KG1 (cell line): ENCODE data around the gene ADAP1.
"Not testable (repeated sequence)": the region's sequence is repeated elsewhere in the genome, so short reads cannot be mapped to it uniquely, and the experiment has no call there.

Source experiments
- DNase-seq: peaks from one replicate; lab custom pipeline; 2025; lab: John Stamatoyannopoulos, UW

ADAP1 gene

DNA sequence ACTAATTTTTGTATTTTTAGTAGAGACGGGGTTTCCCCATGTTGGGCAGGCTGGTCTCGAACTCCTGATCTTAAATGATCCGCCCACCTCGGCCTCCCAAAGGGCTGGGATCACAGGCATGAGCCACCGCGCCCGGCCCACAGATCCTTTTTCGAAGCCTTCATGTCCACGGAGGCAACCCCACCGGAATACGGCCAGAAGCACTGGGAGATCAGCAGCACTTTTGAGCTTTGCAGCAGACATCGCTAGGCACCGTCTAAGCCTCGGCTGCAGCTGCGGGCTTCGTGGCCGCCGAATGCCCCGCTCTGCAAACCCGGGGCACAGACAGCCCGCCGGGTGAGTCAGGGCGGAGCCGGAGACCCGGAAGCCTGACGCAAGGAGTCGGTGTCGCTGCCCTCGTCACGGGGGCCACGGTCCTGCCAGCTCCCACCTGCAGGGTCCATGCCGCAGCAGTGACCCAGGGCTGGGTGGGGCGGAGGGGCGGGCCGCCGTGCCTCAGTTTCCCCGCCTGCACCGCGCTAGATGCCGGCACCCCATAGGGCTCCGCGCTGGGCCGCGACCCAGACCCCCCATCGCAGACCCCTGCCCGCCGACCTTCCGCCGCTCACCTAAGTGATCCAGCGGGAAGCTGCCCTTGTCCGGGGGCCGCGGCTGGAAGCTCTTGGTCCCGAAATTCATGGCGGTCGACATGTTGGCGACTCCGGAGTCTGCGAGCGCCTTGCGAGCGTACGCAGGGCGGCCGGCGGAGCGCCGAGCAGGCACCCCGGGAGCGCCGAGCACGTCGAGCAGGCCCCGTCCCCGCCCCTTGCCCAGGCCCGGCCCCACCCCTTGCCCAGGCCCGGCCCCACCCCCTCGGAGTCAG is 20.6 kb upstream of the ADAP1 start, which contains the start of gene COX19:
COX19 (minus strand) TSS at position 730 of the 862 bp plus-strand sequence; CDS start at position 690, 40 bp downstream.
- peak; percentile 54 for DNase-seq

DNA sequence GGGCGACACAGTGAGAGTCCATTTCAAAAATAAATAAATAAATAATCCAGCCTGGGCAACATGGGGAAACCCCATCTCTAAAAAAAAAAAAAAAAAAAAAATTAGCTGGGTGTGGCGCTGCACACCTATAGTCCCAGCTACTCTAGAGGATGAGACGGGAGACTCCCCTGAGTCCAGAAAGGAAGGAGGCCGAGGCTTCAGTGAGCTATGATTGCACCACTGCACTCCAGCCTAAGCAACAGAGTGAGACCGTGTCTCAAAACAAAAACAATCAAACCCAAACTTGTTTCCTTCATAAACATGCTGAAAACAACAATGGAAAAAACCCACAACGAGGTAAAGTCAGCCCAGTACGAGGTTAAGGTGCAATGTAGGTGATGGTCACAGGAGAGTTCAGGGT is 19.7 kb upstream of the ADAP1 start:
- DNase-seq, result no peak

DNA sequence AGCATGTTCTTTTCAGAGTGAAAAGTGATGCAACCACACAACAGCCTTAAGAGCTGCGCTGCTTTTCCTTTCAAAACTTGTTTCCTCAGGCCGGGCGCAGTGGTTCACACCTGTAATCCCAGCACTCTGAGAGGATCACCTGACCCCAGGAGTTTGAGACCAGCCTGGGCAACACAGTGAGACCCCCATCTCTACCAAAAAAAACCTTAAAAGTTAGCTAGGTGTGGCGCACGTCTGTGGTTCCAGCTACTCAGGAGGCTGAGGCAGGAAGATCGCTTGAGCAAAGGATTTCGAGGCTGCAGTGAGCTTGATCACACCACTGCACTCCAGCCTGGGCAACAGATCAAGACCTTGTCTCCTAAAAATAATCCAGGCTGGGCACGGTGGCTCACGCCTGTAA is 18.8 kb upstream of the ADAP1 start:
- no peak for DNase-seq

DNA sequence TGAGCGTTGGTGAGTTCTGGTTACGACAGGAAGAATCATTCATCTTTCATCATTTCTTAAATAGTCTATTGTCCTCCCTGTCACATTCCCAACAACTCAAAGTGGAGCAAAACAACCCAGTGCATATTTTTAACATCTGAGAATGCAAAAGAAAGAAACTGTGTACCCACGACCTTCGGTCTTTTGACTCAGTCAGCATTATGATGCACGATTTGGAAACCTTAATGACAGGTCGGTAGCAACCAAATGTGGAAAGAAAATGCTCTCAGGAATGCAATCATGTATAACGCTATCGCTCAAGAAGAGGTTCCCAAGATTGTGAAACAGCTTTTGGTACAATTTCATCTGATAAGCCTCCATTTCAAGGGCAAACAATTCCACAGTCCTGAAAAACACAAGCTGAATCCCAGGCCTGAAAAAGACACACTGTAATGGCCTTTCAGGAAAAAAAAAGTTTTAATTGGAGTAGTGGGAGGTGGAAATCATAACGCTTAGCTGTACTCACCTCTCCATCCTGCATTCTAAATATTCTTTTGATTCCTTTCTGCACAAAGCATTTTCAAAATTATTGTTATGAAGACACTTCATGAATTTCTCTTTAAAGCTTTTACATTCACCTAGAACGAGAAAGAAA is 18.3 kb upstream of the ADAP1 start:
- DNase-seq, result no peak

DNA sequence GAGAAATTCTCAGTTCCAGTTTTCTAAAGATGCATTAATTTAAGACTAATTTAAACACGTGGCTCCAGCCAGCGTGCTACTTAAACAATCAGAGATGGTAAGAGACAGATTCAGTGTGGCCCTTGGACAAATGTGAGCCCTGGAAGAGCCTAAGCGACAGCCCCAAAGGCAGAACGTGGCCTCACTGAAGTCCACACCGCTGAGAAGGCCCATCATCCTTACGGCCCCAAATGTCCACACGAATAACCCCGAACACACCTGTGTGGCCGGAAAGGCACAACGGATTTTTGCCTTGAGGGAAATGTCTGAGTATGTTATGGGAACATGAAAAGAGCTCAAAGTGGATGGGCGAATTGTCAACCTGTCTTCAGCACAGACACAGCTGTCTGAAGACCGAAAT is 17.6 kb upstream of the ADAP1 start:
- no peak for DNase-seq

DNA sequence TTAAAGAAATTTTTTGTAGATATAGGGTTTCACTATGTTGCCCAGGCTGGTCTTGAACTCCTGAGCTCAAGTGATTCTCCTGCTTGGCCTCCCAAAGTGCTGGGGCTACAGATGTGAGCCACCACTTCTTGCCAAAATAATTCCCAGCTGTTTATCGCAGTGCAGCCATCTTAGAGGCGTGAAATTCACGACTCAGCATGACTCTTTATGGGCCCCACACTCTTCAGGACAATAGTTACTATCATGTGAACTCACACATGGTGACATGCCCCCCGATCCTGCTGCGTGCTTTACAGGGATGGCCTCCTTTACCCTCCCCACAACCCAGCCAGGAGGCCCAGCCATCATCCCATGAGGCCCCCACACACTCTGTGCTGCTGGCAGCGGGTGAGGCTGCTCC is 16.3 kb upstream of the ADAP1 start:
- no peak for DNase-seq

DNA sequence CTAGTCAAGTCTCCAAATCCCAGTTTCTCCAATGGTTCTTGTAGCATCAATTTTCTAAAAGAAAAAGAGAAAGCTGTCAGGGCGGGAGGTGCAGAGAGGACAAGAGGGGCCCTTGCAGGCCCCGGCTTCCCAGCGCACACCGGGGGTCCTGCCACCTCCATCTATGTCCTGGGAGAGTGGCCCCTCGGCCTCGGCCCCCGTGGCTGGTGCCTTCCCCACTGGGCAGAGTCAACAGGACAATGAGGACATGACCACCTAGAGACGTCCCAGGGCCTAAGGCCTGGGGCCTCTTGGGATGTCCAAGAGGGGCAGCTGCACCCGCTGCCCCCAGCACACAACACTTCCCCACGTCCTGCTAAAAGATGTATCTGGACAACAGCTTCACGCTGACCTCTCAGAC is 14.9 kb upstream of the ADAP1 start:
- no peak for DNase-seq

DNA sequence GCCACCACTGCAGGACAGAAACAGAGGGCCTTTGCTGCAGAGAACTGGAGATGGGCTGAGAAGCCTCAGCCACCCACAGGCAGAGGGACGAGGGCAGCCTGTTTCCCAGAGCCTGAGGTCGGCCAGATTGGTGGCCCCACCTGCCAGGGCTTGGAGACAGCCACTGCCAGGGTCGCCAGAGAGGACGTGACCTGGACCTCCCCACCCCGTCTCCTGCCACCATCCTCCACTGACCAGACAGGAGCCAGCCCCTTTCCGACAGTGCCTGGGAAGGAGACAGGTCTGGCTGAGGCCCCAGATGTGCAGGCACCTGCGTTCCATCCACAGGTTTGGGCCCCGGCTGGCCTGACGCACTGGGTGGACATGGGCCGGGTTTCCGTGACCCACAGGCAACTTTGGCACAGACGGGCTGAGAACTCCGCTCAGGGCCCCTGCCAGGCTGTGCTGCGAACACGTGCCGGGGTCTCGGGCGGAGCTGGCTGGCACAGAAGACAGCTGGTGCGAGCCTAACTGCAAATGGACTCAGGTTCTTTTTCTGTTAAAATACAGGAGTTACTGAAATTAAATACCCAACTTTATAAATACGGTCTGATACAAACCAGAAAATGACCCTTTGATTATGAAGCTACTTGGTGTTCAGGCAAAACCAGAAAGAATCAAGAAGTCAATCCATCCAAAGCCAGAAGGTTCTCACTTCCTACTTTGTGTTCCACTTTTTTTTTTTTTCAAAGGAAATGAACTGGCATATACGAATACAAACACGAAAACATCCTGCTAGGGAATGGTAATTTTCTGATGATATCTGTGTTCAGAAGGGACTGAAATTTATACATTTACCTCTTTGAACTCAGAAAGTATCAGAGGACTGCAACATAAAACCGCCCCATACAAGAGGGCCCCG is 14.0 kb upstream of the ADAP1 start:
- no peak for DNase-seq

DNA sequence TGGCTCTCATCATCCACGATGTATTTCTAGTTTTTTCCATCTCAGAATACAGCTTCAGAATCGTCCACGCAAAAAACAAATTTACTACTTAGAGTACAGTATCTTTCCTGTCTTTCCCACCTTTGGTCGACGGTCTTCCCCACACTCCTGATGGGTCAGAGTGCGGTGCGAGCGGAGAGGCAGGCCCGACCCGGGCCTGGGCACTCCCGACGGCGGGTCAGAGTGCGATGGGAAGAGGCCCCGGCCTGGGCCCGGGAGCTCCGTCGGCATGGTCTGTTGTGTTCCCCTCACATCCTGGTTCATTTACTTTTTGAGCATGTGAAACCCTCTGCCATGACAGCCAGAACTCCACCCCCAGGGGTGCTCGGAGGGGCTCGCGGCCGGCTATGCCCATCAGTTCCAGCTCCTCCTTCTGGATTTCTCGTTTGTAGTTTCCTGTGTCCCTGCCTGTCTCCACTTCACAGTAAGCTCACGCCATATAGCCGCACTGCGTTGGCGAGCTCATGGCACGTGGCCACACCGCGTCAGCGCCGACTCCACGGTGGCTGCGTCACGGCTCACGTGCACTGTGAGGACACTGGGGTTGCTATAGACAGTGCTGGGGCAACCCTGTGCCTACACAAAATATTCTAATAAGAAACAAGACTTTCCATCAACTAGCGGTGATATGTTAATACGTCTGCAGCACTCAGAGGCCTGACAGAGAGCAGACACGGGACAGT is 13.0 kb upstream of the ADAP1 start:
- no peak for DNase-seq

DNA sequence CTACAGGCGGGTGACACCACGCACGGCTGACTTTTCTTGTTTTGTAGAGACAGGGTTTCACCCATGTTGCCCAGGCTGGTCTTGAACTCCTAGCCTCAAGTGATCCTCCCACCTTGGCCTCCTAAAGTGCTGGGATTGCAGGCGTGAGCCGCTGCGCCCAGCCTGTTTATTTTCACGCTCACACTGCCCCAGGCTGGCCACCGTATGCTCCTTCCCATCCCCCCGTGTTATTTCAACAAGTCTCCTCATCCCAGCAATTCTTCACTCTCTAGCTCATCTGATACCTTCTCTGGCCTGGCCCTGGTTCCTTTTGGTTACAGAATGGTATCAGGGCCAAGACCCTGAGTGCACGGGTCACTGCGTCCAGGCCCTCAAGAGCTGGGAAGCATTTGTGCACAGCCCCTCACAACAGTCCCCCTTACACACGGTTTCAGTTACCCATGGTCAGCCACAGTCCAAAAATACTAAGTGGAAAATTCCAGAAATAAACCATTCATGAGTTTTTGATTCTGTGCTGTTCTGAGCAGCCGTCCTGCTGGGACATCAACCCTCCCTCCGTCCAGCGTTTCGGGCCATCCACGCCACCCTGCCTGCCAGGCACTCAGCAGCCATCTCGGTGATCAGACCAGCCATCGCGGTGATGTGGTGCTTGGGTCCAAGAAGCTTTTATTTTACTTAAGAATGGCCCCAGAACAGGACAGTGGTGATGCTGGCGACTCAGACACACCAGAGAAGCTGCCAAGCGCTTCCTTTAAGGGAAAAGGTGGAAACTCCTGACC is 12.0 kb upstream of the ADAP1 start:
- DNase-seq, result no peak

DNA sequence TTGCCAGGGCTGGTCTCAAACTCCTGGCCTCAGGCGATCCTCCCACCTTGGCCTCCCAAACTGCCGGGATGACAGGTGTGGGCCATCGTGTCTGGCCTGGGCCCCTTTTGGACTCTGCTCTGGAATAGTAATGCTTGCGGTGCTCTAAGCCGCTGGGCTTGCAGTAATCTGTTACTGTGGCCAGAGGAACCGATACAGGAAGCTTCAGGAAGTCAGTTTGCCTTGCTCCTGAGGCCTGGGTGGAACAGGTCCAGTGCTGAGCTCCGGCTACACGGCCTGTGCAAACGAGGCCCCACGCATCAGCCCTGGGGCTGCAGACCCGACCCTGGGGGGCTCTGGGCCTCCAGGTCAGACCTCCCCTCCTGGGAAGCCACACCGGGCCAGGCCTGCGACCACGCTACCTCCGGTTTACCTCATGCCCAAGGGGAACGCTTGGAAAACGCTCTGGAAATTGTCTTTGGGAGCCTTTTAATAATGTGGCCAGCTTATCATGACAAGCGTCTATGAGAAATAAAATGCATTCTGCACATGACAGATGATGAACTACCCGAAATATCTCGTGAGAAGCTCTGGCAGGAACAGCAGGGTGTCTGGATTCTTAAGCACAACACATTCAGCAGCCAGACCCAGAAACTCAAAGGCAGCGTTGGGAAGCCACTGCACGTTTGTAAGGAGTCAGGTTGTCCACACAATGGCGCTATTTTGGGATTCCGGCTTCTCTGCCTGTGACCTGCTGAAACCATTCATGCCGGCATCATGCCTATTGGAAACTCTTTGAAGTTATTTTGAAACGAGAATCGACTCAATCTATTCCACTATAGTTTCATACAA is 10.1 kb upstream of the ADAP1 start:
- no peak for DNase-seq

DNA sequence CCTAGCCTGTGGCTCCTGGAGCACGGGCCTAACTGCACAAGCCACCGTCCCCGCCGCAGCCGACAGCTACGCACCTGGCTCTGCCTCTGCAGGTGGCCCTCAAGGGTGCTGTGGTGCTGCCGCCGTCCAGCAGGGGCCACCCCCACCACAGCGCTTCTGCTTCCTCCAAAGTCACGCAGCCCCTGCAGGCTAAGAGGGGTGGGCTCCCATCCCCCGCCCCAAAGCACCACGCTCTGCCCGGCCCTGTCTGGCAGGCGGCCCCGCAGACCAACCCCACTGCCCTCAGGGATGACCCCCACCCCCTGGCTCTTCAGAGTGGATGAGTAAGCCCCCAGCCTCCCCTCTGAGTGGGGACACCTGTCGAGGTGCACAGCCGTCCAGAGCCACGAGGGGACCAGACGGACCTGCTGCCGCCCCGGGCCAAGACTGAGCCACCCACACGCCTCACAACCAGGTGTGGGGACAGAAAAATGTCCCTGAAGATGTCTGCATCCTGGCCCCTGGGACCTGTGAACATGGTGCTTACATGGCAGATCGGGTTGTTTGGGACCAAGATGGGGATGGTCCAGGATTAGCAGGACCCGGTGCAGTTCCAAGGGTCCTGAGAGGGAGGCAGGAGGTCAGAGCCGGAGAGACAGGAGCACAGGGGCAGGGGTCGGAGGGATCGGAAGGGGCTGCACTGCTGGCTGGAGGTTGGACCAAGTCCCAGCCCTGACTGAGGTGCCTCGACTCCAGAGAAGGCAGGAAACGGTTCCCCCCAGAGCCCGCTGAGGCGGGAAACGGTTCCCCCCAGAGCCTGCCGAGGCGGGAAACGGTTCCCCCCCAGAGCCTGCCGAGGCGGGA is 9.0 kb upstream of the ADAP1 start:
- DNase-seq, result no peak

DNA sequence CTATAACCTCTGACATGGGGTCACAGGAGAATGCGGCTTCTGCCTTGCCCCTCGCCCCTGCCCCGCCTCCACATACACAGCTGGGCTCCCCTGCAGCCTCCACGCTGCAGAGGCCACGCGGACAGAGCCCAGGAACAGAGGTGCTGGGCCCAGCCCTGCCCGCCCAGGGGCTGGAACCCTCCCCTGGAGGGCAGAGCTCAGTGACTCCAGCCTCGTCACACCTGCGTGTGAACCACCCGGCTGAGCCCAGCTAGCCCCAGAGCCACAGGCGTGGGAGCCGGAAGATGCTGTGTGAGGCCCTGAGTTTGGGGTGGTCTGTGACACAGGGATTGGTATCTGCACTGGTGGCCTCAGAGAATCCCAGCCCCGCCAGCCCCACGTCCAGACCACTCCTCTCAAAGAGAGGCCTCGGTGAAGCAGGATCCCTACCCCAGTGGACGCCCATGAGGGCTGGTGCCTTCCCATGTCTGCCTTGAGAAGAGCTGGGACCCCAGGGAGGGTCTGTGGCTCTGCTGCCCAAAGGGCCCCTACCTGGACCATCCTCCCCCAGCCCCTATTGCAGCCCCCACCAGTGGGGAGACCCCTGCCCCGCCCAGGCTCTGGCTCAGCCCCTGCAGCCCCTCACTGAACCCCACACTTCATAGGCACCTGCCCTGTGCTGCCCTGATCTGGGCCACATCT is 8.1 kb upstream of the ADAP1 start:
- no peak for DNase-seq

DNA sequence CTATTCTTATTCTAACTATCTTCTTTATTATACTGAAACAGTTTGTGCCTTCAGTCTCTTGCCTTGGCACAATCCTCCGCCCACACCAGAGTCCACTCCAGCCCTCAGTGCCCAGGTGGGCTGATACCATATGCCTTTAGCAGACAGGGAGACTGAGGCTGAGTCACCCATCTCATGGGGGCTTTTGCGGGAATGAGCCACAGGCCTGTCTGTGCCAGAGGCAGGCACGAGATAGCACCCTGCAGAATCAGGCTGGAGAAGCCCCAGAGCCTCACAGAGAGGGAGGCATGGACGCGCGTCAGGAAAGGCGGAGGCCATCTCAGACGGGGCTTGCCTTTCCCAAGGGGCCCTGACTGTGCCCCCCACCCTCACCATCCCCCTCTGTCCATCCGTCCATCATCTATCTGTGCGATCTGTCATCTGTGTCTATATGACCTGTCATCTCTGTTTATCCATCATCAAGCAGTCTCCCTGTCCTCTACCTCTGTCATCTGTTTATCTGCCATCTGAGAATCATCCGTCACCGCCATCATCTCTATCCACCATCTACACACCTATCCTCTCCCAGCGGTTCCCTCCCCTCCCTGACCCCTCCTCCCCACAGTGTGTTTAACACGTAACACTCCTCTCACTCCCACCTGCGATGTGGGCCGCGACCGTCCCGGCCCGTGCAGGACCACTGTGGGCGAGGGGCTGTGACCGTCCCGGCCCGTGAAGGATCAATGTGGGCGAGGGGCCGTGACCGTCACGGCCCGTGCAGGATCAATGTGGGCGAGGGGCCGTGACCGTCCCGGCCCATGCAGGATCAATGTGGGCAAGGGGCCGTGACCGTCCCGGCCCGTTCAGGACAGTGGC is 7.3 kb upstream of the ADAP1 start:
- no peak for DNase-seq

DNA sequence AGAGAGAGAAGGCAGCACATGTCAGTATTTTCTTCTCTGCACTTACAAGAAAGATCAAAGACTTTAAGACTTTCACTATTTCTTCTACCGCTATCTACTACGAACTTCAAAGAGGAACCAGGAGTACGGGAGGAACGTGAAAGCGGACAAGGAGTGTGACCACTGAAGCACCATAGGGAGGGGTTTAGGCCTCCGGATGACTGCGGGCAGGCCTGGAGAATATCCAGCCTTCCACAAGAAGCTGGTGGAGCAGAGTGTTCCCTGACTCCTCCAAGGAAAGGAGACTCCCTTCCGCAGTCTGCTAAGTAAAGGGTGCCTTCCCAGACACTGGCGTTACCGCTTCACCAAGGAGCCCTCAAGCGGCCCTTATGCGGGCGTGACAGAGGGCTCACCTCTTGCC is 6.5 kb upstream of the ADAP1 start:
- DNase-seq, result not testable (repeated sequence)

DNA sequence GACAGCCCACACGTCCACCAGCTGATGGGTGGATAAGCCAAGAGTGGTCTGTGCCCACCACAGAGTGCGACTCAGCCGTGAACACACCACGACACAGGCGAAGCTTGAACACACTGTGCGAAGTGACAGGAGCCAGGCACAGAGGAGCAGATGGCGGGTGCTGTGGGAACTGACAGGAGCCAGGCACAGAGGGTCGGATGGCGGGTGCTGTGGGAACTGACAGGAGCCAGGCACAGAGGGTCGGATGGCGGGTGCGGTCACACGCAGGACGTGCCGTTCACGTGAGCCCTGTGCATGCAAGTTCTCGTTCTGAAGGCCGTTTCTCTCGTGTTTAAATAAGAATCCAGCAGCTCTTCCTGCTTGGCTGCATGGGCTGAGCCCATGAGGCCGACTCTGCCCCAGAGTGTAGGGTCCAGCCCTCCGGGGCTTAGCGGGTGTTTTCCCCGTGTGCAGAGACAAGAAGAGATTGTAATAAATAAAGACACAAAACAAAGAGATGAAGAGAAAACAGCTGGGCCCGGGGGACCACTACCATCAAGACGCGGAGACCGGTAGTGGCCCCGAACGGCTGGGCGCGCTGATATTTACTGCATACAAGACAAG is 5.9 kb upstream of the ADAP1 start:
- no peak for DNase-seq

DNA sequence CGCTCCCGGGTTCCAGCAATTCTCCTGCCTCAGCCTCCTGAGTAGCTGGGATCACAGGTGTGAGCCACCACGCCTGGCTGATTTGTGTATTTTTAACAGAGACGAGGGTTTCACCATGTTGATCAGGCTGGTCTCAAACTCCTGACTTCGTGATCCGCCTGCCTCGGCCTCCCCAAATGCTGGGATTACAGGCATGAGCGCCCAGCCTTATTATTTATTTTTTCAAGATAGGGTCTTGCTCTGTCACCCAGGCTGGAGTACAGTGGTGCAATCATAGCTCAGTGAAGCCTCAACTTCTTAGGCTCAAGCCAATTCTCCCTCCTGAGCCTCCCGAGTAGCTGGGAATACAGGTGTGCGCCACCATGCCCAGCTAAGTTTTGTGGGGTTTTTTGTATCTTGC is 5.3 kb upstream of the ADAP1 start:
- DNase-seq, result not testable (repeated sequence)
